ENCODE data around the gene PAGE2B.
"Not testable (repeated sequence)": the region's sequence is repeated elsewhere in the genome, so short reads cannot be mapped to it uniquely, and the experiment has no call there.

Gene PAGE2B

GRCh38 chrX:55111578-55112254 lies 36.9 kb downstream of the PAGE2B start:
- DNase-seq, result no peak

- not testable (repeated sequence) for DNase-seq
Measured at GRCh38 chrX:55116589-55116988, 41.8 kb downstream of the PAGE2B start.

GRCh38 chrX:55118574-55118973 lies 43.7 kb downstream of the PAGE2B start:
- DNase-seq, result no peak

- DNase-seq, result no peak
Measured at GRCh38 chrX:55119271-55119670, 44.4 kb downstream of the PAGE2B start.

- DNase-seq, result no peak
Measured at GRCh38 chrX:55119712-55120111, 44.9 kb downstream of the PAGE2B start.

- no peak for DNase-seq
Measured at GRCh38 chrX:55120761-55121358, 46.0 kb downstream of the PAGE2B start.

GRCh38 chrX:55123900-55124299 lies 49.1 kb downstream of the PAGE2B start:
- DNase-seq, result no peak

- no peak for DNase-seq
Measured at GRCh38 chrX:55127692-55128091, 52.9 kb downstream of the PAGE2B start.
